Pancreas (tissue), 10 donors: ENCODE data around the gene RUNX1. TPM values are rescaled to one million over a fixed set of nuclear protein-coding genes. Genes with fewer than 3 reads are reported as not detected.
A peak's percentile ranks its signal among the peaks of the same experiment; 100 is the strongest.

Experiments
- ATAC-seq, 4 donors: fragments of 200-7000 bp; cut with Tn5 transposase; one replicate each; pipeline versions ENCODE4 v1.8.0 to v1.9.1; 2020; ENCODE audit warnings: mild to moderate bottlenecking in 4 of 4, moderate library complexity in 4 of 4
- DNase-seq, 6 donors: peaks; one replicate each; pipeline ENCODE4 v3.0.0-alpha.2; 2020
- FAIRE-seq: peaks from 2 replicates; lab custom pipeline; 2012; peaks lifted over from hg19 to GRCh38; lab: Jason Lieb, UNC
- H3K27ac ChIP-seq, 4 donors: fragments of 200-600 bp; sonication (generic); 1 replicate in 3 of 4; 2 replicates in 1 of 4; pipeline versions ENCODE4 v1.5.0 to v1.8.0; 2020
- H3K27me3 ChIP-seq, 4 donors: fragments of 200-600 bp; one replicate each; pipeline ENCODE4 v1.8.0; 2021
- H3K36me3 ChIP-seq, 3 donors: fragments of 200-600 bp; sonication (generic) in 1 of 3; one replicate each; pipeline versions ENCODE4 v1.5.0 to v1.8.0; 2020 to 2021
- H3K4me1 ChIP-seq, 3 donors: fragments of 200-600 bp; one replicate each; pipeline ENCODE4 v1.8.0; 2021
- H3K4me3 ChIP-seq, 4 donors: fragments of 200-600 bp; sonication (generic) in 2 of 4; one replicate each; pipeline versions ENCODE4 v1.5.0 to v1.8.0; 2020 to 2021
- H3K9me3 ChIP-seq, 4 donors: fragments of 200-600 bp; one replicate each; pipeline ENCODE4 v1.8.0; 2021
- CTCF ChIP-seq, 4 donors: fragments of 200-600 bp; sonication (generic) in 3 of 4; IDR thresholded peaks; one replicate each; pipeline versions ENCODE4 v1.5.0 to v1.8.0; 2021; ENCODE audit warnings: antibody characterized with exemption in 4 of 4
- WGBS, 2 donors: extraction: QIAGEN DNeasy Blood & Tissue Kit; methylation state at CpG; one replicate each; pipeline ENCODE4 v1.1.7; 2013; 5-methylcytosine and 5-hydroxymethylcytosine counted together
- intact Hi-C, 3 donors: fragments of 100-400 bp; cut with DNase I; formaldehyde crosslinking; loops; one replicate each; pipeline versions ENCODE4 v1.11.1 to v1.14.2; 2022
- polyA plus RNA-seq, 2 donors: library from polyadenylated mRNA; stranded (reverse); fragments of 200-250 nt; gene quantifications; one replicate each; pipeline ENCODE4 v1.2.3, GENCODE V29; 2013
- total RNA-seq, 6 donors: library from RNA; stranded (reverse); fragmentation: NEBNext Ultra II Directional in 4 of 6; extraction: Animal tissue kit (Norgen Biotek cat#: 25700) in 4 of 6; gene quantifications; one replicate each; pipeline versions ENCODE4 v1.2.1 to v1.2.4, GENCODE V29; 2021 to 2023
- donor health status: healthy with polysubstance abuse.
- donor health status: DM: no; HTN: no; CAD: no; lungs with moderate emphysema.
- donor health status: DM: no; HTN: no; CAD: no.
- donor health status: control.
- donor health status: control.
- donor health status: Bipolar disorder and iron deficiency.
- donor health status: DM: yes; HTN: yes; CAD: no.
- donor health status: DM: no; HTN: no; CAD: no.
- donor health status: DM: no; HTN: no; CAD: no.
- donor health status: DM: yes; HTN: yes; CAD: no.

Gene RUNX1
- total and polyA plus RNA-seq, 8 donors, result 2.1 to 38.2 (median 4.5) TPM

- H3K36me3 ChIP-seq, result no peaks in the 10 kb centered on the region
- no peak for TF ChIP-seq CTCF (IDR thresholded peaks at IDR 0.05)
- whole genome bisulfite sequencing, 2 donors, result 77 to 85% methylated on average over 15 of the region's 15 CpGs
- intact Hi-C loops, result no loop called here
- ATAC-seq (peak in 1 of 4 donors; percentile 4), FAIRE-seq (no peak), DNase-seq (no peak)
- no peaks in the 10 kb centered on the region for H3K27me3 ChIP-seq
- peaks cover 0 to 7% (median 0%) of the 10 kb centered on the region in 3 donors for H3K4me1 ChIP-seq
- no peaks in the 10 kb centered on the region for H3K9me3 ChIP-seq
- H3K27ac ChIP-seq, result no peak overlapping the region
- H3K4me3 ChIP-seq, result no peak overlapping the region
Observed at GRCh38 chr21:35050348-35051286, 1.5 kb upstream of the RUNX1 start.

GRCh38 chr21:35048183-35048601, 910 bp downstream of the RUNX1 start:
- Histone ChIP-seq H3K27ac (peak overlapping the region in 2 of 4 donors; percentile 33 to 46), H3K4me3 (peak overlapping the region in 1 of 4 donors; percentile 32), H3K4me1 (peaks cover 0 to 7% (median 0%) of the 10 kb centered on the region in 3 donors), H3K36me3 (no peaks in the 10 kb centered on the region), H3K9me3 (no peaks in the 10 kb centered on the region), H3K27me3 (no peaks in the 10 kb centered on the region)
- intact Hi-C loops, result no loop called here
- ATAC-seq, result peak in 2 of 4 donors; percentile 5 to 15
- DNase-seq, result no peak
- TF ChIP-seq CTCF (IDR thresholded peaks at IDR 0.05), result no peak
- FAIRE-seq, result no peak
- 50 to 55% methylated on average over 6 of the region's 6 CpGs for WGBS, 2 donors

GRCh38 chr21:35046880-35047229, 2.2 kb downstream of the RUNX1 start:
- ATAC-seq (peak in 2 of 4 donors; percentile 5 to 17), FAIRE-seq (no peak), DNase-seq (no peak)
- peak overlapping the region in 2 of 4 donors; percentile 54 to 58 for H3K27ac ChIP-seq
- peak overlapping the region in 1 of 4 donors; percentile 16 for H3K4me3 ChIP-seq
- no peak for TF ChIP-seq CTCF (IDR thresholded peaks at IDR 0.05)
- H3K27me3 ChIP-seq, result no peaks in the 10 kb centered on the region
- no peaks in the 10 kb centered on the region for H3K9me3 ChIP-seq
- H3K4me1 ChIP-seq, result peaks cover 0 to 7% (median 0%) of the 10 kb centered on the region in 3 donors
- H3K36me3 ChIP-seq, result no peaks in the 10 kb centered on the region
- WGBS, 2 donors, result 41 to 47% methylated on average over 8 of the region's 8 CpGs
- intact Hi-C loops, result no loop called here

- H3K27me3 ChIP-seq, result no peaks in the 10 kb centered on the region
- WGBS, 2 donors, result 85 to 91% methylated on average over 6 of the region's 6 CpGs
- ATAC-seq, result no peak
- H3K4me1 ChIP-seq, result peaks cover 0 to 4% (median 0%) of the 10 kb centered on the region in 3 donors
- no peak for FAIRE-seq
- H3K27ac ChIP-seq, result no peak overlapping the region
- no peaks in the 10 kb centered on the region for H3K9me3 ChIP-seq
- no peak for DNase-seq
- H3K36me3 ChIP-seq, result no peaks in the 10 kb centered on the region
- intact Hi-C loops, result no loop called here
- no peak for TF ChIP-seq CTCF (IDR thresholded peaks at IDR 0.05)
- H3K4me3 ChIP-seq, result no peak overlapping the region
Observed at GRCh38 chr21:35046263-35046624, 2.9 kb downstream of the RUNX1 start.
